ENCODE measurements around the gene ZNF207.
"Not testable (repeated sequence)": the region's sequence is repeated elsewhere in the genome, so short reads cannot be mapped to it uniquely, and the experiment has no call there.

ZNF207 gene

DNA sequence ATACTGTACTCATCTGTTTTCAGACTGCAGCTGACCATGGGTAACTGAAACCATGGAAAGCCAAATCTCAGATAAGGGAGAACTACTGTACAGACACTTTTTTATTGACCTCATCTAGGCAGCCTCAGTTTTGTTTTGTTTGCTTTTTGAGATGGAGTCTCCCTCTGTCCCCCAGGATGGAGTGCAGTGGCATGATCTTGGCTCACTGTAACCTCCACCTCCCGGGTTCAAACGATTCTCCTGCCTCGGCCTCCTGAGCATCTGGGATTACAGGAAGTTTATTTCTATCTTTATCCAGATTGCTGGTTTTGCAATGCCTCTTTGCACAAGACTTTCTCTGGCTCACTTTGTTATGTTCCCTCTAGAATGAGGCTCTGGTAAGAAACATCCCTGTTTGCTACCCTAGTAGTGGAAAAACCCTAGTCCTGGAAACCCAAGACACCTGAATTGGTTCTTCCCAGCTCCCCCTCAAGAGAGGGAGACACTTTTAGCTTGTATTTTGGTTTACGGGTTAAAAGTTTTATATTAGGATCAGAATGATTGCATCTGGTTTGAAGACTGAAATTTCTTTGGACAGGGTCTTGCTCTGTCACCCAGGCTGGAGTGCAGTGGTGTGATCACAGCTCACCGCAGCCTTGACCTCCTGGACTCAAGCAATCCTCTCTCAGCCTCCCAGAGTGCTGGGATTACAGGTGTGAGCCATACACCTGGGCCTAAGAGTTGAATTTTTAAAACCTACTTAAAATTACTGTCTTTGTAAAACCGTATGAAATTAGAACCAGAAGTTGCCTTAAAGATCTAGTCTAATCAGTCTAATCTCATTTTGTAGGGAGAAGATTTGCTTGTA, 38.9 kb downstream of the ZNF207 start:
- DNase-seq = no peak

DNA sequence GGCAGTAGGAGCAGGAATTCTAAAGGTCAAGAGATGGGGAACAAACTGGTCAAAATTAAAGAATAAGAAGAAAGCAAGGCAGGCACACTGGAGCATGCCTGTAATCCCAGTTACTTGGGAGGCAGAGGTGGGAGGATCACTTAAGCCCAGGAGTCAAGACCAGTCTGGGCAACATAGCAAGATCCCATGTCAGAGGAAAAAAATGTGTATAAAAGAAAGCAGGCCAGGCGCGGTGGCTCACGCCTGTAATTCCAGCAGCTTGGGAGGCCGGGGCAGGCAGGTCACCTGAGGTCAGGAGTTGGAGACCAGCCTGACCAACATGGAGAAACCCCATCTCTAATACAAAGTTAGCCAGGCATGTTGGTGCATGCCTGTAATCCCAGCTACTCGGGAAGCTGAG, 43.9 kb downstream of the ZNF207 start:
- no peak for DNase-seq

DNA sequence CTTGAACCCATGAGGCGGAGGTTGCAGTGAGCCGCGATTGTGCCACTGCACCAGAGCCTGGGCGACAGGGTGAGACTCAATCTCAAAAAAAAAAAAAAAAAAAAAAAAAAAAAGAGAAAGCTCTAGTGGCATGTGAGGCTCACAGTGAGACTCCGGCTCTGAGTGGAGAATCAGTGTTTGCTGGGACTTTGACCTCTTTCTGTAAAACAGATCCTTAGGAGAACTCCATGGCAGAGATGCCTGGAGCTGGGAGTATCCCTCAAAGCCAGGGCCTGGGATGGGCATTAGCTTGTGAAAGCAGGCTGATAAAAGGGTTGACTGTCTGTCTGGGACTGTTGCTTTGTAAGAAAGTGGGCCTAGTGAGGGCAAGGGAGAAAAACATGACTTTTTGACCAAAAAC, 46.4 kb downstream of the ZNF207 start:
- no peak for DNase-seq

DNA sequence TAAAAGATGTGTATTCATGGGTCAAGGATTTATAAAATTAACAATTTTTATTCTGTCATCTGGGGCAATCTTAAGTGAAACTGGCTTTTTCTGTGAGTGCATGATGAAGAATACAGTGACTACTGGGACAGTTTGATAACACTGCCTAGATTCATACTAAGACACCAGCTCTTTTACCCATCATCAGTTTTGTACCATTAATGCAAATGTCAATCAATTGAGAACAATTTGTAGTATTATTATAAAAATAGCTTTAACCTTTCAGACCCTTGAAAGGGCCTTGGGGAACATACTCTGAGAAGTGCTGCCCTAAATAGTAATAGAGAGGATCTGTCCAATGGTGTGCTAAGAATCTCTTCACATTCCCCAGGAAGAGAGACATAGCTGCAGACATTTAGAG, 49.0 kb downstream of the ZNF207 start:
- no peak for DNase-seq

DNA sequence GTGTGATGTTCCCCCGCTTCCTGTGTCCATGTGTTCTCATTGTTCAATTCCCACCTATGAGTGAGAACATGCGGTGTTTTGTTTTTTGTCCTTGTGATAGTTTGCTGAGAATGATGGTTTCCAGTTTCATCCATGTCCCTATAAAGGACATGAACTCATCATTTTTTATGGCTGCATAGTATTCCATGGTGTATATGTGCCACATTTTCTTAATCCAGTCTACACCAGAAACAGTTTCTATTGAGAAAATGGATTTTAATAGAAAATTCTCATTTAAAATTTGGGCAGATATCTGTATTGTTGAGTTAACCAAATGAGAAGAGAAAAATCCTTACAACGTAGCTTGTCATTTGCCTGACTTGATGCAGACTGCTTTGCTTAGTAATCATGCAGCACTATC, 60.1 kb downstream of the ZNF207 start:
- not testable (repeated sequence) for DNase-seq

DNA sequence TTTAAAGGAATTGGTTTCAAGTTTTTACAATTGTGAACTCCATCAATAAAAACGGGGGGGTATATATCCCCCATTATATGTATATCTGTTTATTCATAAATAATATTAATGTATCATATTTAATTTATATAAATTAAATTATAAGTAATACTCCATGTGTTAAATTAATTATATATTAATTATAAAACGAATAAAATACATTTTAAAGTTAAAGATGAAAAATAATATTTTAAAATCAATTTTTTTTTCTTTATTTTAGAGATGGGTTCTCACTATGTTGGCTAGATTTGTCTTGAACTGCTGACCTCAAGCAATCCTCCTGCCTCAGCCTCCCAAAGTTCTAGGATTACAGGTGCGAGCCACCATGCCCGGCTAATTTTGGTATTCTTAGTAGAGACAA, 76.9 kb downstream of the ZNF207 start:
- no peak for DNase-seq

DNA sequence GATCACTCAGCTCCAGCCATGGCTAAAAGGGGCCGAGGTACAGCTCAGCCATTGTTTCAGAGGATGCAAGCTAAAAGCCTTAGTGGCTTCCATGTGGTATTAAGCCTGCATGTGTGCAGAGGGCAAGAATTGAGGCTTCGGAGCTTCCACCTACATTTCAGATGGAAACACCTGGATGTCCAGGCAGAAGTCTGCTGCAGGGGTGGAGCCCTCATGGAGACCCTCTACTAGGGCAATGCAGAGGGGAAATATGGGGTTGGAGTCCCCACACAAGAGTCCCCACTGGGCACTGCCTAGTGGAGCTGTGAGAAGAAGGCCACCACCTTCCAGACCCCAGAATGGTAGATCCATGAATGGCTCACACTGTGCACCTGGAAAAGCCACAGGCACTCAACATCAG, 79.6 kb downstream of the ZNF207 start:
- no peak for DNase-seq
